GM23338 (cell line): ENCODE results near the gene COL4A3. TPM values are rescaled to one million over a fixed set of nuclear protein-coding genes. Genes with fewer than 3 reads are reported as not detected.

Experiments
- ATAC-seq: fragments of 200-7000 bp; cut with Tn5 transposase; 3 replicates; pipeline ENCODE4 v1.9.1; 2020
- DNase-seq: peaks from one replicate; pipeline ENCODE4 v3.0.0-alpha.2; 2015; ENCODE audit warnings: low spot score
- H2AFZ ChIP-seq: fragments of 200-600 bp; sonication (generic); 2 replicates; pipeline ENCODE4 v1.8.0; 2016; ENCODE audit warnings: antibody characterized with exemption, mild to moderate bottlenecking, moderate library complexity
- H3F3A ChIP-seq: fragments of 200-600 bp; sonication (generic); replicated peaks from 2 replicates; pipeline ENCODE4 v1.8.0; 2017; ENCODE audit warnings: antibody characterized with exemption, mixed run types, low read depth
- H3K27ac ChIP-seq: fragments of 200-600 bp; sonication (generic); 2 replicates; pipeline ENCODE4 v1.6.1; 2016; ENCODE audit warnings: low read depth
- H3K27me3 ChIP-seq: fragments of 200-600 bp; sonication (generic); 2 replicates; pipeline ENCODE4 v1.8.0; 2016; ENCODE audit warnings: mild to moderate bottlenecking, mixed run types, moderate library complexity; ENCODE audit not compliant: insufficient read depth
- H3K36me3 ChIP-seq: fragments of 200-600 bp; sonication (generic); 2 replicates; pipeline ENCODE4 v1.8.0; 2016; ENCODE audit warnings: mild to moderate bottlenecking; ENCODE audit not compliant: insufficient read depth
- H3K4me1 ChIP-seq: fragments of 200-600 bp; sonication (generic); 2 replicates; pipeline ENCODE4 v1.8.0; 2016; ENCODE audit warnings: mild to moderate bottlenecking, moderate library complexity; ENCODE audit not compliant: insufficient read depth
- H3K4me2 ChIP-seq: fragments of 200-600 bp; sonication (generic); 2 replicates; pipeline ENCODE4 v1.7.1; 2017; ENCODE audit warnings: mixed run types
- H3K4me3 ChIP-seq: fragments of 200-600 bp; sonication (generic); 2 replicates; pipeline ENCODE4 v1.6.1; 2016; ENCODE audit warnings: mixed run types
- H3K79me2 ChIP-seq: fragments of 200-600 bp; sonication (generic); replicated peaks from 2 replicates; pipeline ENCODE4 v1.8.0; 2017; ENCODE audit warnings: mild to moderate bottlenecking; ENCODE audit not compliant: insufficient read depth
- H3K9me2 ChIP-seq: fragments of 200-600 bp; sonication (generic); 2 replicates; pipeline ENCODE4 v1.8.0; 2017; ENCODE audit not compliant: insufficient read depth
- H4K20me1 ChIP-seq: fragments of 200-600 bp; sonication (generic); replicated peaks from 2 replicates; pipeline ENCODE4 v1.8.0; 2017; ENCODE audit warnings: mild to moderate bottlenecking; ENCODE audit not compliant: insufficient read depth
- H3K27ac Mint-ChIP-seq: 2 replicates; pipeline ENCODE4 v1.8.0; 2020; ENCODE audit warnings: inconsistent platforms, mild to moderate bottlenecking, moderate library complexity, mixed read lengths
- H3K27me3 Mint-ChIP-seq: 3 replicates; pipeline ENCODE4 v1.8.0; 2022; ENCODE audit warnings: low read depth, mild to moderate bottlenecking, moderate library complexity, mixed read lengths, inconsistent platforms; ENCODE audit not compliant: insufficient read depth, poor library complexity
- H3K36me3 Mint-ChIP-seq: 3 replicates; pipeline ENCODE4 v1.8.0; 2021; ENCODE audit warnings: low read depth, mild to moderate bottlenecking, inconsistent platforms, moderate library complexity, mixed read lengths
- H3K4me1 Mint-ChIP-seq: 3 replicates; pipeline ENCODE4 v1.8.0; 2020; ENCODE audit warnings: mild to moderate bottlenecking, inconsistent platforms, mixed read lengths
- H3K4me3 Mint-ChIP-seq: 3 replicates; pipeline ENCODE4 v1.8.0; 2021; ENCODE audit warnings: moderate library complexity, mild to moderate bottlenecking, inconsistent platforms, mixed read lengths
- H3K9me3 Mint-ChIP-seq: 3 replicates; pipeline ENCODE4 v1.8.0; 2020; ENCODE audit warnings: moderate library complexity, mild to moderate bottlenecking, inconsistent platforms, mixed read lengths
- CREB1 ChIP-seq: fragments of 250-450 bp; sonication (Bioruptor Pico); IDR thresholded peaks from 2 replicates; pipeline ENCODE4 v1.5.0; 2020; ENCODE audit warnings: low read depth, mild to moderate bottlenecking, moderate library complexity
- EZH2 ChIP-seq: fragments of 200-600 bp; sonication (generic); IDR thresholded peaks from one replicate; pipeline ENCODE4 v1.8.0; 2017; ENCODE audit warnings: antibody characterized with exemption, mild to moderate bottlenecking, low read depth; ENCODE audit not compliant: unreplicated experiment
- EZH2phosphoT487 ChIP-seq: fragments of 200-600 bp; sonication (generic); IDR thresholded peaks from one replicate; pipeline ENCODE4 v1.8.1; 2018; ENCODE audit warnings: antibody characterized with exemption; ENCODE audit not compliant: unreplicated experiment
- JUNB ChIP-seq: IDR thresholded peaks from one replicate; pipeline ENCODE4 v1.6.1; 2016; ENCODE audit warnings: antibody characterized with exemption; ENCODE audit not compliant: unreplicated experiment
- NANOG ChIP-seq: IDR thresholded peaks from 2 replicates; pipeline ENCODE4 v1.6.1; 2016; ENCODE audit warnings: antibody characterized with exemption, borderline replicate concordance
- POLR2AphosphoS5 ChIP-seq: IDR thresholded peaks from 2 replicates; pipeline ENCODE4 v1.6.1; 2016; ENCODE audit warnings: antibody characterized with exemption, low read depth
- STAT1 ChIP-seq: IDR thresholded peaks from one replicate; pipeline ENCODE4 v1.6.1; 2016; ENCODE audit warnings: antibody characterized with exemption; ENCODE audit not compliant: unreplicated experiment
- ZNF114 ChIP-seq: fragments of 250-450 bp; sonication (Bioruptor Pico); IDR thresholded peaks from 2 replicates; pipeline ENCODE4 v1.5.0; 2020; ENCODE audit warnings: mild to moderate bottlenecking, moderate library complexity
- ZNF331 ChIP-seq: fragments of 250-450 bp; sonication (Bioruptor Pico); IDR thresholded peaks from 2 replicates; pipeline ENCODE4 v1.5.0; 2020; ENCODE audit warnings: low read depth, mild to moderate bottlenecking, moderate library complexity
- polyA plus RNA-seq: library from polyadenylated mRNA; unstranded; fragments of >200 nt; fragmentation: Nextera tagmentation; extraction: Ambion mirVana; gene quantifications from 2 replicates; pipeline ENCODE4 v1.2.1, GENCODE V29; 2016
- total RNA-seq: library from RNA; depleted of rRNA; stranded (reverse); fragments of >200 nt; shearing (Covaris generic); gene quantifications from 2 replicates; pipeline ENCODE4 v1.2.3, GENCODE V29; 2014
- TF ChIP-seq, protein P1 (sequence below): fragments of 250-450 bp; sonication (Bioruptor Pico); IDR thresholded peaks from 2 replicates; pipeline ENCODE4 v1.5.0; 2020; ENCODE audit warnings: mild to moderate bottlenecking, moderate library complexity
- TF ChIP-seq, protein P2 (sequence below), 2 experiments: fragments of 200-600 bp in 1 of 2; sonication (generic) in 1 of 2; conservative IDR thresholded peaks; 2 replicates each; pipeline versions ENCODE4 v1.5.1 to v1.6.1; 2016 to 2017; ENCODE audit warnings: antibody characterized with exemption in 2 of 2, low read depth in 2 of 2, mild to moderate bottlenecking in 2 of 2, moderate library complexity in 1 of 2
- TF ChIP-seq, protein P3 (sequence below): IDR thresholded peaks from 2 replicates; pipeline ENCODE4 v1.6.1; 2016; ENCODE audit warnings: antibody characterized with exemption
- TF ChIP-seq, protein P4 (sequence below): IDR thresholded peaks from one replicate; pipeline ENCODE4 v1.6.1; 2018; ENCODE audit warnings: antibody characterized with exemption; ENCODE audit not compliant: unreplicated experiment

The COL4A3 gene
- total and polyA plus RNA-seq, 2 experiments from 2014 or later = 1.1 to 3.5 TPM

DNA sequence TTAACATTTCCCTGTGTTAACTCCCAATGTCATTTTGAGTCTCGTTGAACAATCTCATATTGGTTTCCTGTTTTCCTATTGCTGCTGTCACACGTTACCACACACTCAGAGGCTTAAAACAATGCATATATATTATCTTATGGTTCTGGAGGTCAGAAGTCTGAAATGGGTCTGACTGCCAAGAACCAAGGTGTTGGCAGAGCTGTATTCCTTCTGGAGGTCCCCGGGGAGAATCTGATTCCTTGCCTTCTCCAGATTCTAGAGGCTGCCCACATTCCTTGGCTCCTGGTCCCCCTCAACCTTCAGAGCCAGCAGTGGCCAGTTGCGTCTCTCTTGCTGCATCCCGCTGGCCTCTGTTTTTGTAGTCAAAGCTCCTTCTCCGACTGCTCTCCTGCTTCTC lies 18.0 kb upstream of the COL4A3 start:
- no peak for ATAC-seq
- Histone ChIP-seq H3K4me2 (no peak overlapping the region), H2AFZ (no peak overlapping the region), H3K4me3 (no peak overlapping the region), H3F3A (no peaks in the 10 kb centered on the region), H3K9me2 (no peaks in the 10 kb centered on the region), H3K36me3 (0 out of 2 replicates have a peak, but pooled peaks cover 4% of the 10 kb centered on the region), H3K27ac (no peak overlapping the region), H3K4me1 (no peaks in the 10 kb centered on the region), H3K79me2 (no peaks in the 10 kb centered on the region), H3K27me3 (no peaks in the 10 kb centered on the region), H4K20me1 (no peaks in the 10 kb centered on the region)
- Mint-ChIP-seq H3K4me3 (no peak overlapping the region), H3K36me3 (peaks cover 3% of the 10 kb centered on the region; the same call in 2 of the 3 replicates), H3K4me1 (no peaks in the 10 kb centered on the region), H3K27ac (no peak overlapping the region), H3K27me3 (no peaks in the 10 kb centered on the region), H3K9me3 (peaks cover 7% of the 10 kb centered on the region; the same call in 2 of the 3 replicates)
- TF ChIP-seq, protein P1, sequence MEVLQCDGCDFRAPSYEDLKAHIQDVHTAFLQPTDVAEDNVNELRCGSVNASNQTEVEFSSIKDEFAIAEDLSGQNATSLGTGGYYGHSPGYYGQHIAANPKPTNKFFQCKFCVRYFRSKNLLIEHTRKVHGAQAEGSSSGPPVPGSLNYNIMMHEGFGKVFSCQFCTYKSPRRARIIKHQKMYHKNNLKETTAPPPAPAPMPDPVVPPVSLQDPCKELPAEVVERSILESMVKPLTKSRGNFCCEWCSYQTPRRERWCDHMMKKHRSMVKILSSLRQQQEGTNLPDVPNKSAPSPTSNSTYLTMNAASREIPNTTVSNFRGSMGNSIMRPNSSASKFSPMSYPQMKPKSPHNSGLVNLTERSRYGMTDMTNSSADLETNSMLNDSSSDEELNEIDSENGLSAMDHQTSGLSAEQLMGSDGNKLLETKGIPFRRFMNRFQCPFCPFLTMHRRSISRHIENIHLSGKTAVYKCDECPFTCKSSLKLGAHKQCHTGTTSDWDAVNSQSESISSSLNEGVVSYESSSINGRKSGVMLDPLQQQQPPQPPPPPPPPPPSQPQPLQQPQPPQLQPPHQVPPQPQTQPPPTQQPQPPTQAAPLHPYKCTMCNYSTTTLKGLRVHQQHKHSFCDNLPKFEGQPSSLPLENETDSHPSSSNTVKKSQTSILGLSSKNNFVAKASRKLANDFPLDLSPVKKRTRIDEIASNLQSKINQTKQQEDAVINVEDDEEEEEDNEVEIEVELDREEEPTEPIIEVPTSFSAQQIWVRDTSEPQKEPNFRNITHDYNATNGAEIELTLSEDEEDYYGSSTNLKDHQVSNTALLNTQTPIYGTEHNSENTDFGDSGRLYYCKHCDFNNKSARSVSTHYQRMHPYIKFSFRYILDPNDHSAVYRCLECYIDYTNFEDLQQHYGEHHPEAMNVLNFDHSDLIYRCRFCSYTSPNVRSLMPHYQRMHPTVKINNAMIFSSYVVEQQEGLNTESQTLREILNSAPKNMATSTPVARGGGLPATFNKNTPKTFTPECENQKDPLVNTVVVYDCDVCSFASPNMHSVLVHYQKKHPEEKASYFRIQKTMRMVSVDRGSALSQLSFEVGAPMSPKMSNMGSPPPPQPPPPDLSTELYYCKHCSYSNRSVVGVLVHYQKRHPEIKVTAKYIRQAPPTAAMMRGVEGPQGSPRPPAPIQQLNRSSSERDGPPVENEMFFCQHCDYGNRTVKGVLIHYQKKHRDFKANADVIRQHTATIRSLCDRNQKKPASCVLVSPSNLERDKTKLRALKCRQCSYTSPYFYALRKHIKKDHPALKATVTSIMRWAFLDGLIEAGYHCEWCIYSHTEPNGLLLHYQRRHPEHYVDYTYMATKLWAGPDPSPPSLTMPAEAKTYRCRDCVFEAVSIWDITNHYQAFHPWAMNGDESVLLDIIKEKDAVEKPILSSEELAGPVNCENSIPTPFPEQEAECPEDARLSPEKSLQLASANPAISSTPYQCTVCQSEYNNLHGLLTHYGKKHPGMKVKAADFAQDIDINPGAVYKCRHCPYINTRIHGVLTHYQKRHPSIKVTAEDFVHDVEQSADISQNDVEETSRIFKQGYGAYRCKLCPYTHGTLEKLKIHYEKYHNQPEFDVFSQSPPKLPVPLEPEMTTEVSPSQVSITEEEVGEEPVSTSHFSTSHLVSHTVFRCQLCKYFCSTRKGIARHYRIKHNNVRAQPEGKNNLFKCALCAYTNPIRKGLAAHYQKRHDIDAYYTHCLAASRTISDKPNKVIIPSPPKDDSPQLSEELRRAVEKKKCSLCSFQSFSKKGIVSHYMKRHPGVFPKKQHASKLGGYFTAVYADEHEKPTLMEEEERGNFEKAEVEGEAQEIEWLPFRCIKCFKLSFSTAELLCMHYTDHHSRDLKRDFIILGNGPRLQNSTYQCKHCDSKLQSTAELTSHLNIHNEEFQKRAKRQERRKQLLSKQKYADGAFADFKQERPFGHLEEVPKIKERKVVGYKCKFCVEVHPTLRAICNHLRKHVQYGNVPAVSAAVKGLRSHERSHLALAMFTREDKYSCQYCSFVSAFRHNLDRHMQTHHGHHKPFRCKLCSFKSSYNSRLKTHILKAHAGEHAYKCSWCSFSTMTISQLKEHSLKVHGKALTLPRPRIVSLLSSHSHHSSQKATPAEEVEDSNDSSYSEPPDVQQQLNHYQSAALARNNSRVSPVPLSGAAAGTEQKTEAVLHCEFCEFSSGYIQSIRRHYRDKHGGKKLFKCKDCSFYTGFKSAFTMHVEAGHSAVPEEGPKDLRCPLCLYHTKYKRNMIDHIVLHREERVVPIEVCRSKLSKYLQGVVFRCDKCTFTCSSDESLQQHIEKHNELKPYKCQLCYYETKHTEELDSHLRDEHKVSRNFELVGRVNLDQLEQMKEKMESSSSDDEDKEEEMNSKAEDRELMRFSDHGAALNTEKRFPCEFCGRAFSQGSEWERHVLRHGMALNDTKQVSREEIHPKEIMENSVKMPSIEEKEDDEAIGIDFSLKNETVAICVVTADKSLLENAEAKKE (CRISPR knock-in tag) = no peak
- TF ChIP-seq EZH2phosphoT487 (no peak), JUNB (no peak), NANOG (no peak), STAT1 (no peak), POLR2AphosphoS5 (no peak), ZNF331 (no peak), CREB1 (no peak), EZH2 (no peak), ZNF114 (CRISPR knock-in tag) (no peak)
- TF ChIP-seq, protein P2, sequence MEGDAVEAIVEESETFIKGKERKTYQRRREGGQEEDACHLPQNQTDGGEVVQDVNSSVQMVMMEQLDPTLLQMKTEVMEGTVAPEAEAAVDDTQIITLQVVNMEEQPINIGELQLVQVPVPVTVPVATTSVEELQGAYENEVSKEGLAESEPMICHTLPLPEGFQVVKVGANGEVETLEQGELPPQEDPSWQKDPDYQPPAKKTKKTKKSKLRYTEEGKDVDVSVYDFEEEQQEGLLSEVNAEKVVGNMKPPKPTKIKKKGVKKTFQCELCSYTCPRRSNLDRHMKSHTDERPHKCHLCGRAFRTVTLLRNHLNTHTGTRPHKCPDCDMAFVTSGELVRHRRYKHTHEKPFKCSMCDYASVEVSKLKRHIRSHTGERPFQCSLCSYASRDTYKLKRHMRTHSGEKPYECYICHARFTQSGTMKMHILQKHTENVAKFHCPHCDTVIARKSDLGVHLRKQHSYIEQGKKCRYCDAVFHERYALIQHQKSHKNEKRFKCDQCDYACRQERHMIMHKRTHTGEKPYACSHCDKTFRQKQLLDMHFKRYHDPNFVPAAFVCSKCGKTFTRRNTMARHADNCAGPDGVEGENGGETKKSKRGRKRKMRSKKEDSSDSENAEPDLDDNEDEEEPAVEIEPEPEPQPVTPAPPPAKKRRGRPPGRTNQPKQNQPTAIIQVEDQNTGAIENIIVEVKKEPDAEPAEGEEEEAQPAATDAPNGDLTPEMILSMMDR (conservative IDR thresholded peaks at IDR 0.05; ENCODE audit: low read depth in 2 of 2) = no peak
- TF ChIP-seq, protein P3, sequence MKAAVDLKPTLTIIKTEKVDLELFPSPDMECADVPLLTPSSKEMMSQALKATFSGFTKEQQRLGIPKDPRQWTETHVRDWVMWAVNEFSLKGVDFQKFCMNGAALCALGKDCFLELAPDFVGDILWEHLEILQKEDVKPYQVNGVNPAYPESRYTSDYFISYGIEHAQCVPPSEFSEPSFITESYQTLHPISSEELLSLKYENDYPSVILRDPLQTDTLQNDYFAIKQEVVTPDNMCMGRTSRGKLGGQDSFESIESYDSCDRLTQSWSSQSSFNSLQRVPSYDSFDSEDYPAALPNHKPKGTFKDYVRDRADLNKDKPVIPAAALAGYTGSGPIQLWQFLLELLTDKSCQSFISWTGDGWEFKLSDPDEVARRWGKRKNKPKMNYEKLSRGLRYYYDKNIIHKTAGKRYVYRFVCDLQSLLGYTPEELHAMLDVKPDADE = no peak
- TF ChIP-seq, protein P4, sequence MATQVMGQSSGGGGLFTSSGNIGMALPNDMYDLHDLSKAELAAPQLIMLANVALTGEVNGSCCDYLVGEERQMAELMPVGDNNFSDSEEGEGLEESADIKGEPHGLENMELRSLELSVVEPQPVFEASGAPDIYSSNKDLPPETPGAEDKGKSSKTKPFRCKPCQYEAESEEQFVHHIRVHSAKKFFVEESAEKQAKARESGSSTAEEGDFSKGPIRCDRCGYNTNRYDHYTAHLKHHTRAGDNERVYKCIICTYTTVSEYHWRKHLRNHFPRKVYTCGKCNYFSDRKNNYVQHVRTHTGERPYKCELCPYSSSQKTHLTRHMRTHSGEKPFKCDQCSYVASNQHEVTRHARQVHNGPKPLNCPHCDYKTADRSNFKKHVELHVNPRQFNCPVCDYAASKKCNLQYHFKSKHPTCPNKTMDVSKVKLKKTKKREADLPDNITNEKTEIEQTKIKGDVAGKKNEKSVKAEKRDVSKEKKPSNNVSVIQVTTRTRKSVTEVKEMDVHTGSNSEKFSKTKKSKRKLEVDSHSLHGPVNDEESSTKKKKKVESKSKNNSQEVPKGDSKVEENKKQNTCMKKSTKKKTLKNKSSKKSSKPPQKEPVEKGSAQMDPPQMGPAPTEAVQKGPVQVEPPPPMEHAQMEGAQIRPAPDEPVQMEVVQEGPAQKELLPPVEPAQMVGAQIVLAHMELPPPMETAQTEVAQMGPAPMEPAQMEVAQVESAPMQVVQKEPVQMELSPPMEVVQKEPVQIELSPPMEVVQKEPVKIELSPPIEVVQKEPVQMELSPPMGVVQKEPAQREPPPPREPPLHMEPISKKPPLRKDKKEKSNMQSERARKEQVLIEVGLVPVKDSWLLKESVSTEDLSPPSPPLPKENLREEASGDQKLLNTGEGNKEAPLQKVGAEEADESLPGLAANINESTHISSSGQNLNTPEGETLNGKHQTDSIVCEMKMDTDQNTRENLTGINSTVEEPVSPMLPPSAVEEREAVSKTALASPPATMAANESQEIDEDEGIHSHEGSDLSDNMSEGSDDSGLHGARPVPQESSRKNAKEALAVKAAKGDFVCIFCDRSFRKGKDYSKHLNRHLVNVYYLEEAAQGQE = no peak
- DNase-seq = no peak
